HuH-7.5 (cell line): ENCODE measurements around the gene FGF23.

ENCODE experiments used
- DNase-seq: peaks from one replicate; pipeline ENCODE4 v3.0.0; 2011; ENCODE audit warnings: low spot score

Gene FGF23

GRCh38 chr12:4383304-4383865, 3.9 kb upstream of the FGF23 start:
- DNase-seq = no peak

- DNase-seq = no peak
Observed at GRCh38 chr12:4380332-4380731, 820 bp upstream of the FGF23 start.

GRCh38 chr12:4378772-4379171, 740 bp downstream of the FGF23 start:
- DNase-seq = no peak

GRCh38 chr12:4375449-4375848, 4.1 kb downstream of the FGF23 start:
- DNase-seq = no peak

- DNase-seq = no peak
Observed at GRCh38 chr12:4372653-4373052, 6.9 kb downstream of the FGF23 start.

GRCh38 chr12:4370265-4370664, 9.2 kb downstream of the FGF23 start:
- DNase-seq = no peak

GRCh38 chr12:4369548-4369947, 10.0 kb downstream of the FGF23 start:
- no peak for DNase-seq

GRCh38 chr12:4366090-4366489, 13.4 kb downstream of the FGF23 start:
- no peak for DNase-seq

- DNase-seq = no peak
Observed at GRCh38 chr12:4356041-4356327, 23.5 kb downstream of the FGF23 start.

GRCh38 chr12:4355156-4356040, 24.1 kb downstream of the FGF23 start:
- DNase-seq = no peak

GRCh38 chr12:4353785-4354208, 25.7 kb downstream of the FGF23 start:
- no peak for DNase-seq

GRCh38 chr12:4346931-4347330, 32.6 kb downstream of the FGF23 start:
- no peak for DNase-seq

- DNase-seq = no peak
Observed at GRCh38 chr12:4331842-4332241, 47.7 kb downstream of the FGF23 start.

- DNase-seq = no peak
Observed at GRCh38 chr12:4331221-4331620, 48.3 kb downstream of the FGF23 start.

GRCh38 chr12:4330203-4330602, 49.3 kb downstream of the FGF23 start:
- DNase-seq = no peak

- no peak for DNase-seq
Observed at GRCh38 chr12:4327293-4327692, 52.2 kb downstream of the FGF23 start.

- DNase-seq = no peak
Observed at GRCh38 chr12:4325966-4326365, 53.5 kb downstream of the FGF23 start.

GRCh38 chr12:4324366-4324765, 55.1 kb downstream of the FGF23 start:
- DNase-seq = no peak

- DNase-seq = no peak
Observed at GRCh38 chr12:4323396-4323795, 56.1 kb downstream of the FGF23 start.

- DNase-seq = no peak
Observed at GRCh38 chr12:4322726-4323125, 56.8 kb downstream of the FGF23 start.

GRCh38 chr12:4320853-4321701, 58.4 kb downstream of the FGF23 start, which contains the start of gene TIGAR:
Gene TIGAR, plus strand, starts transcription at chr12:4321213. Its CDS starts 59 bp downstream, at chr12:4321272.
- peak; percentile 94 for DNase-seq

- no peak for DNase-seq
Observed at GRCh38 chr12:4320497-4320852, 59.0 kb downstream of the FGF23 start.
